Effector memory CD4-positive, alpha-beta T cell (primary cell): Measurements from ENCODE around the gene CCDC70.

Experiments
- DNase-seq, 3 donors: peaks; one replicate each; pipeline ENCODE4 v3.0.0-alpha.2; 2020
- H3K27ac ChIP-seq: 2 replicates; pipeline ENCODE4 v1.7.0; 2013; ENCODE audit warnings: mild to moderate bottlenecking, low read length, moderate library complexity; ENCODE audit not compliant: insufficient read depth, poor library complexity, severe bottlenecking
- H3K27me3 ChIP-seq: replicated peaks from 2 replicates; pipeline ENCODE4 v1.7.0; 2013; ENCODE audit warnings: mild to moderate bottlenecking, low read length; ENCODE audit not compliant: insufficient read depth, control insufficient read depth, poor library complexity, severe bottlenecking
- H3K36me3 ChIP-seq: 2 replicates; pipeline ENCODE4 v1.7.0; 2013; ENCODE audit warnings: mild to moderate bottlenecking, low read length, moderate library complexity; ENCODE audit not compliant: control insufficient read depth, insufficient read depth
- H3K4me1 ChIP-seq: 2 replicates; pipeline ENCODE4 v1.7.0; 2013; ENCODE audit warnings: low read length, mild to moderate bottlenecking; ENCODE audit not compliant: control insufficient read depth, insufficient read depth, poor library complexity, severe bottlenecking
- H3K4me3 ChIP-seq: 2 replicates; pipeline ENCODE4 v1.7.0; 2013; ENCODE audit warnings: low read length, low read depth, mild to moderate bottlenecking; ENCODE audit not compliant: insufficient read depth, poor library complexity, severe bottlenecking
- H3K9me3 ChIP-seq: 2 replicates; pipeline ENCODE4 v1.7.0; 2013; ENCODE audit warnings: mild to moderate bottlenecking, low read length, moderate library complexity; ENCODE audit not compliant: control insufficient read depth

Gene CCDC70

DNA sequence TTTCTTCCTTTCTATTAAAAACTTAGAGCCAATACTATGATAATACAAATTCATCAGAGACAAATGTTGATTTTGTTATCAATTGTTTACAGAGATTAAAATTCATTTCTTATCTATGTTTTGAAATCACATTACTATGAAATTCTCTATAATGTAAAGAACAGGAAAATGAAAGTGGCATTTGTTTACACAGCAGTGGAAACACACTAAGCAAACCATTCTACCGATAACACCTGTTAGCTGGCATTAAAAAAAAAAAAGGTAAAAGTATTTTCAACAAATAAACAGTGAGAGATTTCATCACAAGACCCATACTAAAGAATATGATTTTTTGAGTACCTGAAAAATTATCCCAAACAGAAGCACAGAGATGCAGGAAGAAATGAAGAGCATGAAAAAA, 4.8 kb upstream of the CCDC70 start:
- no peak for DNase-seq
- H3K9me3 ChIP-seq: no peaks in the 10 kb centered on the region
- H3K27me3 ChIP-seq: no peaks in the 10 kb centered on the region
- H3K4me1 ChIP-seq: no peaks in the 10 kb centered on the region
- no peak overlapping the region for H3K4me3 ChIP-seq
- no peaks in the 10 kb centered on the region for H3K36me3 ChIP-seq
- no peak overlapping the region for H3K27ac ChIP-seq

DNA sequence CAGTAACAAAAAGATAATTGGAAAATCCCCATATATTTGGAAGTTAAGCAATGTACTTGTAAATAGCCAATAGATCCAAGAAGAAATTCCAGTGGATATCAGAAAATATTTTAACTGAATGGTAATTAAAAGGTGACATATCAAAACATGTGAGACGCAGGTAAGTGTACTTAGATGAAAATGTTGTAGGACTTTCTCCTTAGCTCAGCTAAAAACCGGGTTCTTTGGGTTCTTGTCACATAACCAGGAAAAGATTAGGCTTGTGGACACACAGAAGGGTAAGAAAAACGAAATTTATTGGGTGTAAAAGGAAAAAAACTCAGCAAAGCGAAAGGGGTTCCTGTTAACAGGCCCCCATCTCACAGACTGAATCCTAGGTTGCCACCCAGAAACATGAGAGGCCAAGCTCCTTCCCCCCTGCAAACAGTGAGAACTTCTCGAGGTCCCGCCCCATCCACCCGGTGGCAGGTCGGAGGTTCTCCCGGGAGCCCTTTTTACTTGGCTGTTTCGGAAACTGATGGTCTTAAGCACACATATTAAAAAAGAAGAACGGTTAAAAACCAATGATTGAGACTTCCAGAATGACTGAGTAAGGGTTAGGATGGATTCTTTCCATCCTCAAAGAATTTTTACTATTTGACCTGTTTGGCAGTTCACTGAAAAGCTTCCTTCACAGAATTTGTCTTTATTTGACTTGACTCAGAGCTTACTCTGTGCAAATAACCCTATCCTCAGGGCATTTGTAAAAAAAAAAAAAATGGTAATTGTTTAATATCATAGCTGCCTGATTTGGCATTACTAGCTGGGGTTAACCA, 3.1 kb upstream of the CCDC70 start:
- Histone ChIP-seq H3K9me3 (no peaks in the 10 kb centered on the region), H3K4me1 (no peaks in the 10 kb centered on the region), H3K27me3 (no peaks in the 10 kb centered on the region), H3K27ac (no peak overlapping the region), H3K4me3 (no peak overlapping the region), H3K36me3 (no peaks in the 10 kb centered on the region)
- DNase-seq: no peak

DNA sequence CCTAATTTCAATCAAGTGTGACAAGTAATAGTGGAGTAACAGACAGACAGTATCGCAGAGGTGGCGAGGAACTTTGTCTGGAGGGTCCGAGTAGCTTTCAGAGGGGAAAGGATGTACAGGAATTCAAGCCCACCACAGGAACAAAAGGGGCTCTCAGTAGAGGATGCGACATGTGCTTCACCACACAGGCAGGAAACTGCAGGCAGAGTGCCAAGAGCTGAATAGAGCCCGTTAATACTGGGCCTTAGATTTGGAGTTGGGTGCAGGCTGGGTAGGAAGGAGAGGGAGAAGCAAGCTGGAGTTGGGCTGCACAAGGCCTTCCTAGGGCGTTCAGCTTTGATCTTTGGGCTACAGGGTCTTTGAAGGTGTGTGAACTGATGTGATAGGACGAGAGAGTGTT, 1.2 kb downstream of the CCDC70 start:
- H3K27ac ChIP-seq: no peak overlapping the region
- DNase-seq: no peak
- no peaks in the 10 kb centered on the region for H3K9me3 ChIP-seq
- no peak overlapping the region for H3K4me3 ChIP-seq
- no peaks in the 10 kb centered on the region for H3K4me1 ChIP-seq
- no peaks in the 10 kb centered on the region for H3K27me3 ChIP-seq
- H3K36me3 ChIP-seq: no peaks in the 10 kb centered on the region

GRCh38 chr13:51865838-51866237, 4.1 kb downstream of the CCDC70 start:
- no peaks in the 10 kb centered on the region for H3K27me3 ChIP-seq
- H3K27ac ChIP-seq: no peak overlapping the region
- H3K4me3 ChIP-seq: no peak overlapping the region
- H3K9me3 ChIP-seq: no peaks in the 10 kb centered on the region
- H3K36me3 ChIP-seq: no peaks in the 10 kb centered on the region
- no peaks in the 10 kb centered on the region for H3K4me1 ChIP-seq
- no peak for DNase-seq

DNA sequence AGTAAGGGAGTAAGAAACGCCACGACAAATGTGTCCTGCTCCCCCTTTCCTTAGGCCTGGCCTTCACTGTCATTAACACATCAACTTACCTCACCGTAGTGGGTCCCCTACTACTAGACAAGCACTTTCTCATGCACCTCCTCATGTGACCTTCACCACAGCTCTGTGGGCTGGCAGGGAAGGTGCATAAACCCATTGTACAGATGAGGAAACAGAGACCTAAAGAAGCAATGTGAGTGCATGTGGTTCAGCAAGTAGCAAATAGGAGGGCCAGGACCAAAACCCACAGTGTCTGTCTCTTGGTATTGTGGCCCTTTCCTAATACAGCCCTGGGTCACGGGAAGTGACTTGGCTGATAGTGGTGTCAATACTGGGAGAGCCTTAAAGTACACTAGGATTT, 5.3 kb downstream of the CCDC70 start:
- Histone ChIP-seq H3K9me3 (no peaks in the 10 kb centered on the region), H3K4me1 (no peaks in the 10 kb centered on the region), H3K4me3 (no peak overlapping the region), H3K27me3 (no peaks in the 10 kb centered on the region), H3K27ac (no peak overlapping the region), H3K36me3 (no peaks in the 10 kb centered on the region)
- no peak for DNase-seq

GRCh38 chr13:51869916-51870315, 8.1 kb downstream of the CCDC70 start:
- Histone ChIP-seq H3K27ac (no peak overlapping the region), H3K4me3 (no peak overlapping the region), H3K36me3 (no peaks in the 10 kb centered on the region), H3K27me3 (no peaks in the 10 kb centered on the region), H3K9me3 (no peaks in the 10 kb centered on the region), H3K4me1 (no peaks in the 10 kb centered on the region)
- no peak for DNase-seq

DNA sequence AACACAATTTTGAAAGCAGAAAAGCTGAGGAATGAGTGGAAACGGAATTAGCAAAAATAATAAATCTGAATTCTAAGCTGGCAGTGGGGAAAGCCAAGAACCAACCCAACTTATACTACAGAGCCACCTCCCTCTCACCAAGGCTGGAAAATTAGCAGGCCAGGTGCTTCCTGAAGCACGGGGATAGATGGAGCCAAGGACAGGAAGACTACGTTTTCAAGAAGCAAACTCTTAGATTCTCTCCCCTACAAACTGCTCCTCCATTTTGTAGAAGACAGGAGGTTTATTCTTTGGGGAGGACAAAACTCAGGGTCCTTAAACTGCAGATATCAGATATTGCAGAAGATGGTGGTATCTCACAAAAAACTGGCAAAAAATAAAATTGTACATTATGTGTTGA, 8.8 kb downstream of the CCDC70 start:
- DNase-seq: no peak
- Histone ChIP-seq H3K27ac (no peak overlapping the region), H3K36me3 (no peaks in the 10 kb centered on the region), H3K4me1 (no peaks in the 10 kb centered on the region), H3K27me3 (no peaks in the 10 kb centered on the region), H3K4me3 (no peak overlapping the region), H3K9me3 (no peaks in the 10 kb centered on the region)

- H3K4me3 ChIP-seq: no peak overlapping the region
- no peaks in the 10 kb centered on the region for H3K36me3 ChIP-seq
- H3K27ac ChIP-seq: no peak overlapping the region
- no peaks in the 10 kb centered on the region for H3K9me3 ChIP-seq
- DNase-seq: no peak
- no peaks in the 10 kb centered on the region for H3K4me1 ChIP-seq
- no peaks in the 10 kb centered on the region for H3K27me3 ChIP-seq
These were observed 11.5 kb downstream of the CCDC70 start for GRCh38 chr13:51873117-51873798.

GRCh38 chr13:51873837-51874236, 12.1 kb downstream of the CCDC70 start:
- Histone ChIP-seq H3K27me3 (no peaks in the 10 kb centered on the region), H3K36me3 (no peaks in the 10 kb centered on the region), H3K9me3 (no peaks in the 10 kb centered on the region), H3K27ac (no peak overlapping the region), H3K4me3 (no peak overlapping the region), H3K4me1 (no peaks in the 10 kb centered on the region)
- DNase-seq: no peak

DNA sequence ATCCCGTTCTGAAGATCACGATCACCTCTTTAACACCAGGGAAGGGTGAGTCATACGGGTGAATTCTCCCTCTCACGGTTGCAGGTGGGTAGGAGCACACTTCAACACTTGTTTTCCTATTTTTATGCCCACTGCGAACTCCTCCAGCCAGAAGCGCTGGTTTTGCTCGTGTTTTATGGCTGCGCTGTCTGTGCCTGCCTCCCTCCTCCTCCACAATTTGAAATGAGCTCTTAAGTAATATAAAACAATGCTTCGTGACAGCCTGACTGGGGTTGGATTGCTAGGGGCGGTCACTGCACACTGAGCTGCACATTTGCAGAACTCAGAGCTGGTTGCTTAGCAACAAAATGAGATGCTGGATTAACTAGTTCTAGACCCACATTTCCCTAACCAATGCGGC, 12.9 kb downstream of the CCDC70 start:
- H3K4me3 ChIP-seq: no peak overlapping the region
- H3K27me3 ChIP-seq: no peaks in the 10 kb centered on the region
- H3K9me3 ChIP-seq: no peaks in the 10 kb centered on the region
- H3K4me1 ChIP-seq: no peaks in the 10 kb centered on the region
- no peak for DNase-seq
- no peak overlapping the region for H3K27ac ChIP-seq
- no peaks in the 10 kb centered on the region for H3K36me3 ChIP-seq
